ENCODE data around the gene AIFM3. TPM values are rescaled to one million over a fixed set of nuclear protein-coding genes. Genes with fewer than 3 reads are reported as not detected.

Gene AIFM3
- total and polyA plus RNA-seq, 2 donors (not counting 3 experiments of a cell fraction or from before 2014, with no cell fraction given) = 0.15 TPM; not detected in 1

DNA sequence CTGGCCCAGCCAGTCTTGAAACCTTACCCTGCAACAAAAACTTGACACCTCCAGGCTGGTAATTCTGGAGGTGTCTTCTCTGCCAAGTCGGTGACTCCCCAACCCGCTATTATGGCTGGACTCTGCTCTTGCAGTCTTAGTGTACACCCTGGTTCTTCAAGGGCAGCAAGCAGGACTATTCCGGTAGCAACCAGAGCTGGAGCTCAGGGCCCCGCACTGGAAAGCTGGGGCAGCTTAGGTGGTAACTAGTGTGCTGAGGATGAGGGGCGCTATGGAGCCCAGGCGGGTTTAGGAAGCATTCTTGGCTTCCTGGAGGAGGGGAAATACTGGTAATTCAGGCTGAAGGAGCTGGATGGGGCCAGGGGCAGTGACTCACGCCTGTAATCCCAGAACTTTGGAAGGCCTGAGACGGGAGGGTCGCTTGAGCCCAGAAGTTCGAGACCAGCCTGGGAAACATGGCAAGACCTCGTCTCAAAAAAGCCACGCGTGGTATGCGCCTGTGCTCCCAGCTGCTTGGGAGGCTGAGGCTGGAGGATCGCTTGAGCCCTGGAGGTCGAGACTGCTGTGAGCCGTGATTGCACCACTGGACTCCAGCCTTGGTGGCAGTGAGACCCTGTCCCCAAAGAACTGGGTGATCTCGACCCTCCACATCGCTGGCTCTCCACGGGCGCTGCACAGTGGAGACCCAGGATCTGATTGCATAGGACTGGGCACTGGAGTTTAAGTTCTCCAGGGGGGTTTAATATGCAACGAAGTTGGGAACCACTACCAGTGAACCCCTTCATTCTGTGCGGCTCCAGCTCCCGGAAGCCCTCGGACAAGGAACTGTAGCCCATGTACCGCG lies 10.6 kb upstream of the AIFM3 start:
- H3K27ac ChIP-seq (ENCODE audit: insufficient read depth, low read depth, low read length) = no peak overlapping the region
- peaks cover 5 to 12% of the 10 kb centered on the region in 2 experiments for H3K36me3 ChIP-seq (ENCODE audit: control insufficient read depth in 2 of 2, extremely low read depth in 1 of 2, insufficient read depth in 2 of 2, low read length in 2 of 2)
- no peaks in the 10 kb centered on the region for H4K20me1 ChIP-seq (replicated peaks; ENCODE audit: control insufficient read depth, extremely low read depth, insufficient read depth, low read length)
- TF ChIP-seq EZH2 (IDR thresholded peaks at IDR 0.05; ENCODE audit: borderline replicate concordance, low read depth, low read length, severe bottlenecking) (no peak), POLR2A (IDR thresholded peaks at IDR 0.05; ENCODE audit: low read depth, low read length) (no peak), GATA2 (IDR thresholded peaks at IDR 0.05; ENCODE audit: insufficient read depth, insufficient read length, low read depth, low read length) (no peak), MYC (IDR thresholded peaks at IDR 0.05; ENCODE audit: low read depth, low read length) (no peak), FOS (IDR thresholded peaks at IDR 0.05; ENCODE audit: borderline replicate concordance, insufficient read depth, low read length) (no peak), JUN (IDR thresholded peaks at IDR 0.05; ENCODE audit: borderline replicate concordance, insufficient read depth, insufficient read length, low read depth) (no peak), POLR2AphosphoS5 (IDR thresholded peaks at IDR 0.05; ENCODE audit: insufficient read depth, low read depth, low read length) (no peak)
- TF ChIP-seq, protein P1, sequence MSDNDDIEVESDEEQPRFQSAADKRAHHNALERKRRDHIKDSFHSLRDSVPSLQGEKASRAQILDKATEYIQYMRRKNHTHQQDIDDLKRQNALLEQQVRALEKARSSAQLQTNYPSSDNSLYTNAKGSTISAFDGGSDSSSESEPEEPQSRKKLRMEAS (IDR thresholded peaks at IDR 0.05; ENCODE audit: insufficient read depth, insufficient read length) = no peak
- TF ChIP-seq, protein P2, sequence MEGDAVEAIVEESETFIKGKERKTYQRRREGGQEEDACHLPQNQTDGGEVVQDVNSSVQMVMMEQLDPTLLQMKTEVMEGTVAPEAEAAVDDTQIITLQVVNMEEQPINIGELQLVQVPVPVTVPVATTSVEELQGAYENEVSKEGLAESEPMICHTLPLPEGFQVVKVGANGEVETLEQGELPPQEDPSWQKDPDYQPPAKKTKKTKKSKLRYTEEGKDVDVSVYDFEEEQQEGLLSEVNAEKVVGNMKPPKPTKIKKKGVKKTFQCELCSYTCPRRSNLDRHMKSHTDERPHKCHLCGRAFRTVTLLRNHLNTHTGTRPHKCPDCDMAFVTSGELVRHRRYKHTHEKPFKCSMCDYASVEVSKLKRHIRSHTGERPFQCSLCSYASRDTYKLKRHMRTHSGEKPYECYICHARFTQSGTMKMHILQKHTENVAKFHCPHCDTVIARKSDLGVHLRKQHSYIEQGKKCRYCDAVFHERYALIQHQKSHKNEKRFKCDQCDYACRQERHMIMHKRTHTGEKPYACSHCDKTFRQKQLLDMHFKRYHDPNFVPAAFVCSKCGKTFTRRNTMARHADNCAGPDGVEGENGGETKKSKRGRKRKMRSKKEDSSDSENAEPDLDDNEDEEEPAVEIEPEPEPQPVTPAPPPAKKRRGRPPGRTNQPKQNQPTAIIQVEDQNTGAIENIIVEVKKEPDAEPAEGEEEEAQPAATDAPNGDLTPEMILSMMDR (IDR thresholded peaks at IDR 0.05; ENCODE audit: extremely low read depth in 1 of 2, insufficient read depth in 1 of 2, low read depth in 1 of 2, low read length in 2 of 2) = no peak
- FAIRE-seq (peak; percentile 50), DNase-seq (ENCODE audit: low read depth, low spot score) (no peak)
- dilution Hi-C loops (cut with MboI; ENCODE audit: extremely low pct_ligation_motif_present, low sequenced_read_pairs) (no loop called here), intact Hi-C loops (cut with micrococcal nuclease) (loop anchor here (2.0 kb wide), 1 partner anchor 72 kb away; no protein-coding TSS in a partner anchor)
- no TSS peak for BruUV-seq (replicated peaks)
- no peak overlapping the region for H3K9ac ChIP-seq (replicated peaks; ENCODE audit: extremely low read depth, insufficient read depth, low read length)
- H3K9me3 ChIP-seq (replicated peaks; ENCODE audit: control insufficient read depth, insufficient read depth, low read length) = no peaks in the 10 kb centered on the region
- H3K4me2 ChIP-seq (ENCODE audit: insufficient read depth, low read length) = peak overlapping the region; percentile 61
- H3K27me3 ChIP-seq (ENCODE audit: control insufficient read depth in 2 of 2, insufficient read depth in 2 of 2, low read length in 2 of 2) = peaks cover 0 to 5% of the 10 kb centered on the region in 2 experiments
- peaks cover 5% of the 10 kb centered on the region for H3K79me2 ChIP-seq (ENCODE audit: control insufficient read depth, insufficient read depth, low read length)
- H3K9me1 ChIP-seq (replicated peaks; ENCODE audit: control insufficient read depth, extremely low read depth, insufficient read depth, low read length) = no peaks in the 10 kb centered on the region
- POLR2A ChIA-PET = interaction anchor here (1.1 kb wide), 1 partner anchor 70 kb away, joined by 4 read pairs; no protein-coding TSS in a partner anchor
- CTCF ChIA-PET = interaction anchor here (0.8 to 4.1 kb wide), 4 partner anchors 11 to 71 kb away, joined by 3 to 27 read pairs (median 6); partner anchors contain the start of gene AIFM3
- no peak overlapping the region for H2AFZ ChIP-seq (ENCODE audit: low read depth, low read length)
- H3K4me1 ChIP-seq (ENCODE audit: control insufficient read depth, extremely low read depth, insufficient read depth, low read length) = peaks cover 10% of the 10 kb centered on the region
- peak overlapping the region in 1 of 3 experiments; percentile 45 for H3K4me3 ChIP-seq (replicated peaks in 1 of 3; ENCODE audit: insufficient read depth in 1 of 3, low read depth in 1 of 3, low read length in 3 of 3)

All from endothelial cell of umbilical vein (primary cell).